ENCODE results near the gene CDC123.

DNA sequence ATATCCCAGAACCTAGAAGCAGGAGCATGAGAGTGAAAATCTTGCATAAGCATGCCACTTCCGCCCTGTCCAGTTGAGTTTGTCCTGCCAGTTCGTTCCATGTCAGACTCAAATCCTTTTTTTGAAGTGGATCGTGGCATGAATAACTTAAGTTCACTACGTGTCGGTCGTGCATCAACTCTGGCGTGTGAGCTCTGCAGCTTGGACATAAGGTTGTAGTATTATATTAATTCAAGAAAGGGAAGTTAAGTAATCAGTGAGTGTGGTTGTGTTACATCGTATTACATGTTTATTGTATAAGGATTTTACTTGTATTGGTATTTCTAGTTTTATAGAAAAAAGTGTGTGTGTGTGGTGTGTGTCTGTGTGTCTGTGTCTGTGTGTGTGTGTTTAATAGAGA, 23.0 kb downstream of the CDC123 start:
- TF ChIP-seq TAF1 (IDR thresholded peaks at IDR 0.05; ENCODE audit: borderline replicate concordance, low read depth, low read length) (no peak), POLR2A (IDR thresholded peaks at IDR 0.05; ENCODE audit: low read depth, low read length) (no peak), POLR2AphosphoS5 (IDR thresholded peaks at IDR 0.05; ENCODE audit: low read depth, low read length) (no peak)

Data from GM12892 (cell line).